GM18507 (cell line): Measurements from ENCODE around the gene ARHGEF17.

Source experiments
- DNase-seq: peaks from one replicate; pipeline ENCODE4 v3.0.0; 2011; ENCODE audit warnings: low read depth; ENCODE audit not compliant: insufficient read length; ENCODE audit errors: extremely low spot score
- FAIRE-seq: peaks from 2 replicates; lab custom pipeline; 2011; peaks lifted over from hg19 to GRCh38; lab: Jason Lieb, UNC

The ARHGEF17 gene

GRCh38 chr11:73343076-73343873 lies 35.2 kb downstream of the ARHGEF17 start:
- no peak for DNase-seq
- no peak for FAIRE-seq

- no peak for DNase-seq
- no peak for FAIRE-seq
Observed at GRCh38 chr11:73344191-73344607, 36.1 kb downstream of the ARHGEF17 start.

- DNase-seq (no peak), FAIRE-seq (no peak)
Observed at GRCh38 chr11:73345481-73346160, 37.5 kb downstream of the ARHGEF17 start.

- FAIRE-seq: no peak
Observed at GRCh38 chr11:73346186-73346935, 38.3 kb downstream of the ARHGEF17 start.

GRCh38 chr11:73347067-73347466 lies 39.0 kb downstream of the ARHGEF17 start:
- FAIRE-seq (no peak), DNase-seq (no peak)

More at GRCh38 chr11:73346186-73346935, 38.3 kb downstream of the ARHGEF17 start:
- no peak for DNase-seq

GRCh38 chr11:73348838-73349237 lies 40.8 kb downstream of the ARHGEF17 start:
- no peak for DNase-seq
- FAIRE-seq: no peak

GRCh38 chr11:73349633-73350032 lies 41.6 kb downstream of the ARHGEF17 start:
- FAIRE-seq (no peak), DNase-seq (no peak)

GRCh38 chr11:73350908-73351636 lies 43.0 kb downstream of the ARHGEF17 start:
- FAIRE-seq (peak; percentile 88), DNase-seq (peak; percentile 71)

- DNase-seq (no peak), FAIRE-seq (no peak)
Observed at GRCh38 chr11:73353422-73353821, 45.3 kb downstream of the ARHGEF17 start.

GRCh38 chr11:73355109-73355508 lies 47.0 kb downstream of the ARHGEF17 start:
- FAIRE-seq (no peak), DNase-seq (no peak)

- no peak for DNase-seq
- no peak for FAIRE-seq
Observed at GRCh38 chr11:73356979-73357860, 49.1 kb downstream of the ARHGEF17 start.

- no peak for DNase-seq
- FAIRE-seq: no peak
Observed at GRCh38 chr11:73358071-73358470, 50.0 kb downstream of the ARHGEF17 start.

GRCh38 chr11:73359341-73359740 lies 51.3 kb downstream of the ARHGEF17 start:
- DNase-seq: no peak
- no peak for FAIRE-seq

GRCh38 chr11:73359930-73360742 lies 52.1 kb downstream of the ARHGEF17 start:
- FAIRE-seq: no peak
- DNase-seq: no peak

GRCh38 chr11:73360743-73361369 lies 52.8 kb downstream of the ARHGEF17 start:
- FAIRE-seq (no peak), DNase-seq (no peak)

GRCh38 chr11:73361953-73362776 lies 54.1 kb downstream of the ARHGEF17 start:
- DNase-seq (no peak), FAIRE-seq (no peak)

- no peak for DNase-seq
- FAIRE-seq: no peak
Observed at GRCh38 chr11:73363147-73363546, 55.1 kb downstream of the ARHGEF17 start.
